Vagina (tissue), 2 donors: ENCODE results near the gene KIF1A. TPM values are rescaled to one million over a fixed set of nuclear protein-coding genes. Genes with fewer than 3 reads are reported as not detected.

ENCODE experiments used
- DNase-seq, 2 donors: peaks; one replicate each; pipeline ENCODE4 v3.0.0-alpha.2; 2017; ENCODE audit errors: extremely low spot score in 2 of 2
- H3K27ac ChIP-seq: fragments of 200-600 bp; sonication (generic); one replicate; pipeline ENCODE4 v1.5.1; 2019
- H3K27me3 ChIP-seq: fragments of 200-600 bp; sonication (generic); one replicate; pipeline ENCODE4 v1.5.1; 2019
- H3K36me3 ChIP-seq, 2 donors: fragments of 200-600 bp; sonication (generic); one replicate each; pipeline ENCODE4 v1.5.1; 2017 to 2019
- H3K4me1 ChIP-seq: fragments of 200-600 bp; sonication (generic); one replicate; pipeline ENCODE4 v1.5.1; 2019
- H3K4me3 ChIP-seq, 2 donors: fragments of 200-600 bp; sonication (generic); 1 replicate in 1 of 2; 2 replicates in 1 of 2; pipeline ENCODE4 v1.5.1; 2016 to 2019
- H3K9me3 ChIP-seq: fragments of 200-600 bp; sonication (generic); one replicate; pipeline ENCODE4 v1.5.1; 2019
- CTCF ChIP-seq, 3 experiments: fragments of 450-650 bp in 2 of 3; fragments of 200-600 bp in 1 of 3; sonication (generic) in 1 of 3; IDR thresholded peaks; one replicate each; pipeline ENCODE4 v1.5.1; 2017 to 2019; ENCODE audit warnings: antibody characterized with exemption in 3 of 3, mild to moderate bottlenecking in 2 of 3, moderate library complexity in 2 of 3
- POLR2A ChIP-seq, 2 donors: fragments of 450-650 bp; IDR thresholded peaks; one replicate each; pipeline ENCODE4 v1.6.1; 2017; ENCODE audit warnings: antibody characterized with exemption in 2 of 2, mild to moderate bottlenecking in 2 of 2, moderate library complexity in 2 of 2
- POLR2AphosphoS5 ChIP-seq, 2 donors: sonication (generic); formaldehyde crosslinking; IDR thresholded peaks; one replicate each; pipeline ENCODE4 v1.9.0; 2017; ENCODE audit warnings: antibody characterized with exemption in 2 of 2, mild to moderate bottlenecking in 2 of 2, low read depth in 1 of 2; ENCODE audit not compliant: insufficient read depth in 1 of 2
- intact Hi-C: fragments of 100-400 bp; cut with DNase I; formaldehyde crosslinking; loops from one replicate; pipeline ENCODE4 v1.15.1; 2023
- total RNA-seq: library from RNA; depleted of rRNA; stranded (reverse); fragments of >200 nt; gene quantifications from one replicate; pipeline ENCODE4 v1.2.3, GENCODE V29; 2016

Gene KIF1A
- total RNA-seq, 1 donor from 2014 or later = 6.1 TPM

DNA sequence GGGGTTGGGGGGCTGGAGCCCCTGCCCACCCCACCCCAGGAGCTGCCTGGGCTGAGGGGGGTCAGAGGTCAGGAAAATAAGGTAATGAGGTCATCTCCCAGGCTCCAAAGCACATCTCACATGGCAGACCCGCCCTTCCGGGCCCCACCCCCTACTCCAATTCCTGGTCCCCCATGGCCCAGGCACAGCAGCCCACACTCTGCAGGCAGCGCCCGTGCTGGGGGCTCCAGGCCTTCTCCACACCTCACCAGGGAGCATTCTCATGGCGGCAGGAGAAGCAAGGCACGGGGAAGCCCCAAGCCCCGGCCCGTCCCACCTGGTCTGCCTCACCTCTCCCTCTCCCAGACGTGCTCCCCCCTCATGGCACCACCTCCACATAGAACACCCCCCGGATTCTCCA is 84.5 kb downstream of the KIF1A start:
- H3K27me3 ChIP-seq = no peaks in the 10 kb centered on the region
- TF ChIP-seq POLR2A (IDR thresholded peaks at IDR 0.05) (no peak), POLR2AphosphoS5 (IDR thresholded peaks at IDR 0.05; ENCODE audit: insufficient read depth in 1 of 2, low read depth in 1 of 2) (no peak), CTCF (IDR thresholded peaks at IDR 0.05) (no peak)
- no peak overlapping the region for H3K4me3 ChIP-seq
- no peaks in the 10 kb centered on the region for H3K9me3 ChIP-seq
- DNase-seq = no peak
- intact Hi-C loops = no loop called here
- no peaks in the 10 kb centered on the region for H3K4me1 ChIP-seq
- no peaks in the 10 kb centered on the region for H3K36me3 ChIP-seq
- no peak overlapping the region for H3K27ac ChIP-seq

DNA sequence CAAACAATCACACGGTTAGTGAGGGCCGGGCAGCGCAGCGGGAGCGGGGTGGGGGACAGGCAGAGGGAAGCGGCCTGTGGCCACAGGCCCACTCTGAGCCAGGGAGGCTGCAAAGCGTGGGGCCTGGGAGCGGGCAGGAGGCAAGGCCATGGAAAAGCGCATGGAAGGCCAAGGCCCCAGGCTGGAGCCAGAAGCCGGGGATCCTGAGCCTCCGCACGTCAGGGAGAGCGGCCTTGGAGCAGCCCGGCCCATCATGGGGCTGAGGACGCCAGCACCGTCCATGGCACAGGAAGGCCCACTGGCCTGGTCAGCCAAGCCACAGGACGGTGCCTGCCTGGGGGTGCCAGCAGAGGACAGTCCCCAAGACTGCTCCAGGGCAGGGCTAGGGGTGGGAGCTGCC is 85.3 kb downstream of the KIF1A start:
- no peaks in the 10 kb centered on the region for H3K4me1 ChIP-seq
- H3K4me3 ChIP-seq = no peak overlapping the region
- H3K27ac ChIP-seq = no peak overlapping the region
- H3K9me3 ChIP-seq = no peaks in the 10 kb centered on the region
- H3K27me3 ChIP-seq = no peaks in the 10 kb centered on the region
- no peak for TF ChIP-seq POLR2AphosphoS5 (IDR thresholded peaks at IDR 0.05; ENCODE audit: insufficient read depth in 1 of 2, low read depth in 1 of 2)
- TF ChIP-seq CTCF (IDR thresholded peaks at IDR 0.05) = no peak
- no peak for TF ChIP-seq POLR2A (IDR thresholded peaks at IDR 0.05)
- DNase-seq = no peak
- H3K36me3 ChIP-seq = no peaks in the 10 kb centered on the region
- intact Hi-C loops = no loop called here

DNA sequence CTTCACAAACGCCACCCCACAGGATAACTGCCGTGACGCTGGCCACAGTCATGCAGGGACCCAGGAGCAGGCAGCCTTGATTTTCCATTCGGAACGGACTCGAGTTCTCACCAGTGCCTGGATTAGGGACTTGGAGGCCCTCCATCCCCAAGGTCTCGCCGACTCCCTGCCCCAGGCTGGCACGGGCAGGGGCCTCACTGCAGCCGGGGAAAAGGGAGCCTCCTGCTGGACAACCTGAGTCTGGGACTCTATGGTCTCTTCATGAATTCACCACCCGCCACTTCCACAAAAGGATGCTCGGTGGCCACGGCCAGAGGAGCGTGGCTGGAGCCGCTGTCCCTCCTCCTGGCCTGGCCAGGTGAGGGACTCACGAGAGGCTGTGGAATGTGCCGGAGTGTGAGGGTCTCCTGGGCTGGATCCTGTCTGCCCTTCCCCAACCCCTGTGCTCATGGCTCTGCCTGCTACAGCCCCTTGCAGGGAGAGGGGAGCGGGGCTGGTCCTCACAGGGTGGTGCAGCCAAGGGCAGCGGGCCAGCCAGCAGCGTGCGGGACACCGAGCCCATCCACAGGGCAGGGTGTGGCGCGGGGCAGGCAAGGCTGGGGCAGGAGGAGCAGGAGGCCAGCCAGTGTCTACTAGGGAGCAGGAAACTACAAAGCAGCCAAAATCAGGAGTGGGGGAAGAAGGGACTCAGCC is 86.1 kb downstream of the KIF1A start:
- intact Hi-C loops = no loop called here
- DNase-seq = no peak
- no peak for TF ChIP-seq CTCF (IDR thresholded peaks at IDR 0.05)
- no peak for TF ChIP-seq POLR2A (IDR thresholded peaks at IDR 0.05)
- no peak for TF ChIP-seq POLR2AphosphoS5 (IDR thresholded peaks at IDR 0.05; ENCODE audit: insufficient read depth in 1 of 2, low read depth in 1 of 2)
- H3K27me3 ChIP-seq = no peaks in the 10 kb centered on the region
- no peaks in the 10 kb centered on the region for H3K36me3 ChIP-seq
- H3K9me3 ChIP-seq = no peaks in the 10 kb centered on the region
- no peak overlapping the region for H3K27ac ChIP-seq
- no peaks in the 10 kb centered on the region for H3K4me1 ChIP-seq
- no peak overlapping the region for H3K4me3 ChIP-seq

DNA sequence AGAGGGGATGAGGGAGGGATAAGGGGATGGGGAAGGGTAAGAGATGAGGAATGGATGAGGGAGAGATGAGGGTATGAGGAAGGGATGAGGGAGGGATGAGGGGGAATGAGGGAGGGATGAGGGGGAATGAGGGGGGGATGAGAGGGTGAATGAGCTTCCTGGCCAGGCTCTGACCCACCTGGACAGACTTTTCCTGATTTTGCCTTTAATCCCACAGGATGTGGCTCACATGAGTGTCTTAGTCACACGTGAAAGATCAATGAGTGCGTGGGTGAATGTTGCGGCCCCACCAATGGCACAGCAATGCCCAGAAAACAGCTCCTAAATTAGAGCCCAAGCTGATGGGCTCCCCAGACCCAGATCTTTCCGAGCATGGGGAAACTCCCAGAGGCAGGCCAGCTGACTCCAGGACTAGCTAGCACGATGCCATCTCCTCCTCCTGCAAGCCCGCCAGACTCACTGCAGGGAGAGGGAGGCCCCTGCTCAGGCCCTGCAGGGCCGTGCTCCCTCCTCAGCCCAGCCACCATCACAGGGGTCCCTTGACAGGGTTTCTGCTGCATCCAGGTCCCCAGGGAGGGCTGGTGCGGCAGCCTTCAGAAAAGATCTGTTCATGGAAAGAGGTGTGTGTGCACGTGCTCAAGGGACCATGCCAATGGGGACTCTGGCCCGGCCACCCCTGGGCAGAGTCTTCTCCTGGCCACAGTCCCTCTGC is 87.0 kb downstream of the KIF1A start:
- Histone ChIP-seq H3K36me3 (no peaks in the 10 kb centered on the region), H3K4me3 (no peak overlapping the region), H3K4me1 (no peaks in the 10 kb centered on the region), H3K27ac (no peak overlapping the region), H3K27me3 (no peaks in the 10 kb centered on the region), H3K9me3 (no peaks in the 10 kb centered on the region)
- DNase-seq = no peak
- intact Hi-C loops = no loop called here
- TF ChIP-seq CTCF (IDR thresholded peaks at IDR 0.05) (no peak), POLR2AphosphoS5 (IDR thresholded peaks at IDR 0.05; ENCODE audit: insufficient read depth in 1 of 2, low read depth in 1 of 2) (no peak), POLR2A (IDR thresholded peaks at IDR 0.05) (no peak)

- no peak for DNase-seq
- Histone ChIP-seq H3K27me3 (no peaks in the 10 kb centered on the region), H3K4me1 (no peaks in the 10 kb centered on the region), H3K27ac (no peak overlapping the region), H3K36me3 (no peaks in the 10 kb centered on the region), H3K4me3 (no peak overlapping the region), H3K9me3 (no peaks in the 10 kb centered on the region)
- intact Hi-C loops = no loop called here
- no peak for TF ChIP-seq POLR2A (IDR thresholded peaks at IDR 0.05)
- no peak for TF ChIP-seq CTCF (IDR thresholded peaks at IDR 0.05)
- TF ChIP-seq POLR2AphosphoS5 (IDR thresholded peaks at IDR 0.05; ENCODE audit: insufficient read depth in 1 of 2, low read depth in 1 of 2) = no peak
Measured at GRCh38 chr2:240732184-240732583, 87.8 kb downstream of the KIF1A start.
